GM12874 (cell line): ENCODE results near the gene UNC50.

ENCODE experiments used
- CTCF ChIP-seq: IDR thresholded peaks from 2 replicates; pipeline ENCODE4 v1.5.1; 2011; ENCODE audit warnings: low read depth, mild to moderate bottlenecking, control low read depth, low read length, moderate library complexity; ENCODE audit not compliant: insufficient read depth

UNC50 gene

DNA sequence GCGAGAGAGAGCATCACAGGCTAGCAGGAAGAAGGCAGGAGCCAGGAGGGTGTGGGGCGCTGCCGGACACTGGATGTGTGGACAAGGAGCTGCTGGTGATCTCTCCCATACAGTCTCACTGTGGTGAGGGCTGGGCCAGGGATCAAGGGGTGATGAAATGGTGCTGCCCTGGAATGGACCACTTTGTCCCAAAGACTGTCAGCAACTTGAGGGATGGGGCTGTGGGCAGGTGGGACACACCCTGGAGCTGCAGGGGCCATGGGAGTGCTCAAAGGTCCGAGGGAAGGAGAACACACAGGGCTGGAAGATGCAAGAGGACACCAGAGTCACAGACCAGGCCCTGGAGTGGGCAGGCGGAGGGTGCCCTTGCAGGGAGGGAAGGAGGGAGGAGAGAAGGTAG lies 38.0 kb upstream of the UNC50 start:
- TF ChIP-seq CTCF: no peak

DNA sequence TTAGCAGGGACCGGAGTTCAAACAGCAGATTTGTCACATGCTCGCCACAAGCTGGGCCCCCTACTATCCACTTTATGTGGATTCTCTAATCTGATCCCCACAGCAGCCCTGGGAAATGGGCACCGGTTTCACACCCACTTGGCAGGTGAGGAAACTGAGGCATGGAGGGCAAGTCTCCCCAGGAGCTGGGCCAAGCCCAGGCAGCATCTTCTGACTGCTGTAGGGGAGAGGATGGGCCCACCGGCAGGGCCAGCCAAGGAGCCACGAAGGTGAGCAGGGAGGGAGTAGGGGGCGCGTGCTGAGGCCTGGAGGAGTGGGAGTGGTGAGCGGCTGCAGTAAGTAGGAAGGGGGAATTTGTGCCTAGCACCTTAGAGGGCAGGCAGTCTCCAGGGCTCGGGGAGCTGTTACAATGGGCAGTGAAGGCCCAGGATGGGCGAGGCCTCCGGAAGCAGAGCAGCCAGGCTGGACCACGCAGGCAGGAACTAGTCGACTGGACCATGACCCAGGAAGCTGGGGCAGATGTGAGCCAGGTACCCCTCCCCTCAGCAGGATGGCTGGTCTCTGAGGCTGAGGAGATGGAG lies 37.2 kb upstream of the UNC50 start:
- TF ChIP-seq CTCF: no peak

DNA sequence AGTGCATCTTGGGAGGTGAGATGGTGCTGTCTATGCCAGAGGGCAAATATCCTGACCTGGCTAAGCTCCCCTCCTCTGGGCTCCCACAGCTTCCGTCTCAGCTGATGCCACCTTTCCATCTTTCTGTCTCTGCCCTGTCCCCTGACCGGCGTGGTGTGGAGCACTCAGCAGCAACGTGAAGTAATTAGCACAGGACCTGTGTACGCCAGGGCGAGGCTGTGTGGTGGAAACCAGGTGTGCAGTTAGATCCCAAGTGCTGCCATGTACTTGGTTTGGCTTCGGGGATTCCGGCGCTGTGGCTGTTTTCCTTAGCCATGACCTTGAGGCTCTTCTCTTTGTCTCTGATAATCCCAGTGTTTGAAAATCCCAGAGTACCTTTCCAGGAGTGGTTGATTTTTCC lies 36.6 kb upstream of the UNC50 start:
- no peak for TF ChIP-seq CTCF

DNA sequence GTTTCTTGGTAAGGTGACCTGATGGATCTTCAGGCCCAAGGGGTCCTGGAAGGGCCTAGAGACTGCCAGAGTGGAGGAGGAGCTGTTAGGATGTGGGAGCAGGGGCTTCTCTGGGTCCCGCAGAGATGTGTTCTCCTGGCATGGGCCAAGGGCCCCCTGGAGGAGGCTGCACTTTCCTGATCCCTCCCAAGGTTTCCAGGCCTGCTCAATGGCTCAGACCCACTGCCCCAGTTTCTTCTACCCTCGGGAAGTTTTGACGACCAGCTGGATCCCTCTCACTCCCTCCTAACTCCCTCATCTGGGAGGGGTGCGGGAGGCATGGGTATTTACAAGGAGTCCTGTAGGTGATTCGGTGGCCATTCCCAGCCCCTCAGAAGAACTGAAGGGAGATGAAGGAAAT lies 36.2 kb upstream of the UNC50 start:
- TF ChIP-seq CTCF: no peak

GRCh38 chr2:98572676-98573075 lies 35.7 kb upstream of the UNC50 start:
- no peak for TF ChIP-seq CTCF

DNA sequence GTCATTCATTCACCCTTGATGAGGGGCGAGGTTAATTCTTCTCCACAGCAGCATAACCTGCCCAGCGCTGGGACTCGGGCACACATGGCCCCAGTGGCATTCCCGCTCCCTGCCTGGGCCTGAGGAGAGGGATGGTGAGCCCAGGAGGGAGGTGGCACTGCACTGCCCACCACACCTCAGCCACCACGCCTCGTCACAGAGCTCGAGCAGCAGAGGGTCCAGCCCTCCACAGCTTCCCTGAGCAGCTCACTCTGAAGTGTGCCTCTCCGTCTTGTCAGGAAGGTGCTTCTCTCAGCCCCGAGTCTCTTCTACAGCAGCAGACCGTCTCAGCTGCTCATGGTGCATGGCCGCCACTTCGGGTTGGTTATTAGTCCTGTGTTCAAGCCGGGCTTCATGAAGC lies 35.0 kb upstream of the UNC50 start:
- TF ChIP-seq CTCF: no peak

- TF ChIP-seq CTCF: no peak
These were observed 31.6 kb upstream of the UNC50 start for GRCh38 chr2:98576666-98577312.
